Astrocyte (in vitro differentiated cells and primary cell): ENCODE data around the gene NUMB. TPM values are rescaled to one million over a fixed set of nuclear protein-coding genes. Genes with fewer than 3 reads are reported as not detected.

Experiments
- DNase-seq: peaks from one replicate; pipeline ENCODE4 v3.0.0-alpha.2; 2010; ENCODE audit warnings: low read depth
- FAIRE-seq: peaks from 2 replicates; lab custom pipeline; 2011; peaks lifted over from hg19 to GRCh38; lab: Jason Lieb, UNC
- H2AFZ ChIP-seq: 2 replicates; pipeline ENCODE4 v1.6.0; 2012; ENCODE audit warnings: low read depth, low read length, inconsistent platforms
- H3K27ac ChIP-seq: 2 replicates; pipeline ENCODE4 v1.5.1; 2011; ENCODE audit warnings: low read depth, low read length, inconsistent platforms
- H3K27me3 ChIP-seq: 2 replicates; pipeline ENCODE4 v1.6.0; 2011; ENCODE audit warnings: low read length, inconsistent platforms; ENCODE audit not compliant: insufficient read depth
- H3K36me3 ChIP-seq: 2 replicates; pipeline ENCODE4 v1.5.1; 2011; ENCODE audit warnings: low read length, inconsistent platforms; ENCODE audit not compliant: insufficient read depth
- H3K4me1 ChIP-seq: 2 replicates; pipeline ENCODE4 v1.5.1; 2011; ENCODE audit warnings: low read length, inconsistent platforms; ENCODE audit not compliant: insufficient read depth
- H3K4me2 ChIP-seq: 2 replicates; pipeline ENCODE4 v1.6.0; 2012; ENCODE audit warnings: low read length, inconsistent platforms
- H3K4me3 ChIP-seq: 2 replicates; pipeline ENCODE4 v1.5.1; 2011; ENCODE audit warnings: low read depth, mild to moderate bottlenecking, low read length, inconsistent platforms; ENCODE audit not compliant: insufficient read depth
- H3K79me2 ChIP-seq: 2 replicates; pipeline ENCODE4 v1.6.0; 2012; ENCODE audit warnings: mild to moderate bottlenecking, low read length, inconsistent platforms; ENCODE audit not compliant: insufficient read depth
- H3K9ac ChIP-seq: 2 replicates; pipeline ENCODE4 v1.6.0; 2012; ENCODE audit warnings: mild to moderate bottlenecking, low read length, inconsistent platforms
- H3K9me3 ChIP-seq: 2 replicates; pipeline ENCODE4 v1.5.1; 2012; ENCODE audit warnings: low read depth, mild to moderate bottlenecking, low read length, inconsistent platforms; ENCODE audit not compliant: insufficient read depth
- H4K20me1 ChIP-seq: 2 replicates; pipeline ENCODE4 v1.6.0; 2012; ENCODE audit warnings: low read length, inconsistent platforms; ENCODE audit not compliant: insufficient read depth
- H3K27ac Mint-ChIP-seq: one replicate; pipeline ENCODE4 v1.8.0; 2021; ENCODE audit warnings: mild to moderate bottlenecking, mixed read lengths; ENCODE audit not compliant: unreplicated experiment
- H3K27me3 Mint-ChIP-seq: one replicate; pipeline ENCODE4 v1.8.0; 2021; ENCODE audit warnings: low read depth, mixed read lengths; ENCODE audit not compliant: unreplicated experiment
- H3K36me3 Mint-ChIP-seq: one replicate; pipeline ENCODE4 v1.8.0; 2021; ENCODE audit warnings: low read depth, mixed read lengths; ENCODE audit not compliant: unreplicated experiment
- H3K4me1 Mint-ChIP-seq: one replicate; pipeline ENCODE4 v1.8.0; 2021; ENCODE audit warnings: low read depth, mixed read lengths; ENCODE audit not compliant: unreplicated experiment
- H3K4me3 Mint-ChIP-seq: one replicate; pipeline ENCODE4 v1.8.0; 2021; ENCODE audit warnings: mild to moderate bottlenecking, moderate library complexity, mixed read lengths; ENCODE audit not compliant: unreplicated experiment
- H3K9me3 Mint-ChIP-seq: one replicate; pipeline ENCODE4 v1.8.0; 2021; ENCODE audit warnings: mild to moderate bottlenecking, mixed read lengths; ENCODE audit not compliant: unreplicated experiment
- EZH2 ChIP-seq: IDR thresholded peaks from 2 replicates; pipeline ENCODE4 v1.6.1; 2012; ENCODE audit warnings: mild to moderate bottlenecking, low read length, inconsistent platforms; ENCODE audit not compliant: insufficient read depth
- total RNA-seq: library from RNA; stranded (reverse); gene quantifications from 2 replicates; pipeline ENCODE4 v1.2.1, GENCODE V29; 2021
- TF ChIP-seq, protein P1 (sequence below): IDR thresholded peaks from 2 replicates; pipeline ENCODE4 v1.5.1; 2011; ENCODE audit warnings: low read depth, mild to moderate bottlenecking, inconsistent platforms, low read length, moderate library complexity; ENCODE audit not compliant: insufficient read depth

The NUMB gene
- total RNA-seq, 1 donor from 2014 or later, result 93.9 TPM

DNA sequence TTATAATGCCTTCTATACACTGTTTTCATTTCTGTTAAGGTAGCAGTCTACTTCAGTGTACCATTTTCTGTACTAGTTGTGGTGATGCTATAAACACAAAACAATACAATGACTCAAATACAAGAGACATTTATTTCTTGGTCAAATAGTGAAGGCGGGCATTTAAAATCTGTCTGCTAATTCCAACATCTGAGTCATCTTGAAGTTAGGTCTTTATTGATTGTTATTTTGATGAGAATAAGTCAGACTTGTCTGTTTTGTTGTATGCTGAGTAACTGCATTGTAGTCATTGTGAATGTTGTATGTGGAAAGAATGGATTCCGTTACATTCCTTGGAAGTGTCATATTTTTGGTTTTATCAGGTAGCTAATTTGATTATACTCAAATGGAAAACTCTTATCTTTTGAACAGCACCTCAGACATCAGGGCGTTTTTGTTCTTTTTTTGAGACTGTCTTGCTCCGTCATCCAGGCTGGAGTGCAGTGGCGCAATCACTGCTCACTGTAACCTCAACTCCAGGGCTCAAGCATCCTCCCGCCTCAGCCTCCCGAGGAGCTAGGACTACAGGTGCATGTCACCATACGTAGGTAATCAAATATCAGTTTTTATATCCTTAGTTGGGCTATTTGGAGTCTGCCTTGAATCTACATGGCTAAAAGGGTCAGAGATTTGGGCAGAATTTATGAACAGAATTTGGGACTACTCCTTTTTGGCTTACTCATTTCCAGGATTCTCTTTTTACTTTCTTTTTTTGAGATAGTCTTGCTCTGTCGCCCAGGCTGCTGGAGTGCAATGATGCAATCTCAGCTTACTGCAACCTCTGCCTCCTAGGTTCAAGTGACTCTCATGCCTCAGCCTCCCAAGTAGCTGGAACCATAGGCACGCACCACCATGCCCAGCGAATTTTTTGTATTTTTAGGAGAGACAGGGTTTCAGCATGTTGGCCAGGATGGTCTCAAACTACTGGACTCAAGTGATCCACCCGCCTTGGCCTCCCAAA lies 164.3 kb downstream of the NUMB start:
- H3K9me3 Mint-ChIP-seq, result no peaks in the 10 kb centered on the region
- no peak for TF ChIP-seq EZH2
- TF ChIP-seq, protein P1, sequence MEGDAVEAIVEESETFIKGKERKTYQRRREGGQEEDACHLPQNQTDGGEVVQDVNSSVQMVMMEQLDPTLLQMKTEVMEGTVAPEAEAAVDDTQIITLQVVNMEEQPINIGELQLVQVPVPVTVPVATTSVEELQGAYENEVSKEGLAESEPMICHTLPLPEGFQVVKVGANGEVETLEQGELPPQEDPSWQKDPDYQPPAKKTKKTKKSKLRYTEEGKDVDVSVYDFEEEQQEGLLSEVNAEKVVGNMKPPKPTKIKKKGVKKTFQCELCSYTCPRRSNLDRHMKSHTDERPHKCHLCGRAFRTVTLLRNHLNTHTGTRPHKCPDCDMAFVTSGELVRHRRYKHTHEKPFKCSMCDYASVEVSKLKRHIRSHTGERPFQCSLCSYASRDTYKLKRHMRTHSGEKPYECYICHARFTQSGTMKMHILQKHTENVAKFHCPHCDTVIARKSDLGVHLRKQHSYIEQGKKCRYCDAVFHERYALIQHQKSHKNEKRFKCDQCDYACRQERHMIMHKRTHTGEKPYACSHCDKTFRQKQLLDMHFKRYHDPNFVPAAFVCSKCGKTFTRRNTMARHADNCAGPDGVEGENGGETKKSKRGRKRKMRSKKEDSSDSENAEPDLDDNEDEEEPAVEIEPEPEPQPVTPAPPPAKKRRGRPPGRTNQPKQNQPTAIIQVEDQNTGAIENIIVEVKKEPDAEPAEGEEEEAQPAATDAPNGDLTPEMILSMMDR, result no peak
- Histone ChIP-seq H3K79me2 (no peaks in the 10 kb centered on the region), H4K20me1 (peaks cover 8% of the 10 kb centered on the region), H3K4me1 (no peaks in the 10 kb centered on the region), H3K4me2 (no peak overlapping the region), H2AFZ (no peak overlapping the region), H3K4me3 (no peak overlapping the region), H3K27ac (no peak overlapping the region), H3K9ac (no peak overlapping the region), H3K27me3 (no peaks in the 10 kb centered on the region), H3K9me3 (no peaks in the 10 kb centered on the region), H3K36me3 (peaks cover 9% of the 10 kb centered on the region)
- no peaks in the 10 kb centered on the region for H3K27me3 Mint-ChIP-seq
- peaks cover 2% of the 10 kb centered on the region for H3K4me1 Mint-ChIP-seq
- FAIRE-seq (no peak), DNase-seq (peak; percentile 16)
- peaks cover 8% of the 10 kb centered on the region for H3K36me3 Mint-ChIP-seq
- H3K4me3 Mint-ChIP-seq, result no peak overlapping the region
- no peak overlapping the region for H3K27ac Mint-ChIP-seq

DNA sequence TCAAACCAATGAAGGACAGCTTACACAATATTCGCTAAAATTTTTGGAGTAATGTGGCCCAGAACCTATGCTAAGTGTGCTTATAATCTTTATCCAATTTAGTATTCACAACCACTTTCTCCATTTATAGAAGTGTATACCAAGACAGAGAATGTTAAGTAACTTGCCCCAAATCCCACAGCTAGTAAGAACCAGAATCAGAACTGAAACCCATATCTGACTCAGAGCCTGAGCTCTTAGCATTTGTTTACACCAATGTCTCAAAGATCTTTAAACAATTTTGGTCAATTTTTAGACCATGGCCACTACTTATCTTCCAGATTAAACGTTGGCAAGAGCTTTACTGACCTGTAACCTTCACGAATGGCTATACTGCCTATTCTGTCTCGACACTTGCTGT lies 168.1 kb downstream of the NUMB start:
- Histone ChIP-seq H3K9ac (no peak overlapping the region), H2AFZ (no peak overlapping the region), H3K4me1 (no peaks in the 10 kb centered on the region), H3K4me3 (no peak overlapping the region), H3K27ac (no peak overlapping the region), H3K27me3 (no peaks in the 10 kb centered on the region), H3K4me2 (no peak overlapping the region), H3K36me3 (peaks cover 15% of the 10 kb centered on the region), H3K9me3 (no peaks in the 10 kb centered on the region), H4K20me1 (peaks cover 9% of the 10 kb centered on the region), H3K79me2 (no peaks in the 10 kb centered on the region)
- TF ChIP-seq, protein P1, result no peak
- no peak for TF ChIP-seq EZH2
- no peaks in the 10 kb centered on the region for H3K9me3 Mint-ChIP-seq
- H3K27me3 Mint-ChIP-seq, result no peaks in the 10 kb centered on the region
- H3K4me1 Mint-ChIP-seq, result peaks cover 2% of the 10 kb centered on the region
- no peak for FAIRE-seq
- H3K4me3 Mint-ChIP-seq, result no peak overlapping the region
- H3K36me3 Mint-ChIP-seq, result peaks cover 8% of the 10 kb centered on the region
- no peak overlapping the region for H3K27ac Mint-ChIP-seq
- no peak for DNase-seq

DNA sequence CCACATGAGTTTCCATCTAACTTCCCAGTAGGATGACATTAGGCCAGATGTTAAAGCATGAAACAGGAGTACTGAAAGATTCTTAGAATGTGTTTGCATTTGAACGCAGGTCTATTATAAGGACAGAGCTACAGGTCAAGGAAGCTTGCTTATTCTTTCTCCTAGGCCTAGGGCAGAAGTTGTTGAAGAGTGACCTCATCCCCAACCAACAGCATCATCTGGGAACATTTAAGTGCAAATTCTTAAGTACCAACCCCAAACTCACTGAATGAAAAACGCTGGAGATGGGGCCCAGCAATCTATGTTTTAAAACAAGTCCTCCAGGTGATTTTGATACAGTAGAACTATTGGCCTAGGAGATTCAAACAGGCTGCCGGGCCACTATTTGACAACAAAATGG lies 168.6 kb downstream of the NUMB start:
- no peak for FAIRE-seq
- H3K9me3 ChIP-seq, result no peaks in the 10 kb centered on the region
- H4K20me1 ChIP-seq, result peaks cover 9% of the 10 kb centered on the region
- H3K4me3 ChIP-seq, result no peak overlapping the region
- no peaks in the 10 kb centered on the region for H3K79me2 ChIP-seq
- H3K9me3 Mint-ChIP-seq, result no peaks in the 10 kb centered on the region
- no peaks in the 10 kb centered on the region for H3K4me1 ChIP-seq
- peaks cover 8% of the 10 kb centered on the region for H3K36me3 Mint-ChIP-seq
- H3K4me1 Mint-ChIP-seq, result peaks cover 2% of the 10 kb centered on the region
- no peak overlapping the region for H3K27ac ChIP-seq
- no peak for DNase-seq
- no peak overlapping the region for H3K27ac Mint-ChIP-seq
- H3K9ac ChIP-seq, result no peak overlapping the region
- no peaks in the 10 kb centered on the region for H3K27me3 ChIP-seq
- no peak overlapping the region for H2AFZ ChIP-seq
- no peak overlapping the region for H3K4me2 ChIP-seq
- no peaks in the 10 kb centered on the region for H3K27me3 Mint-ChIP-seq
- TF ChIP-seq EZH2, result no peak
- TF ChIP-seq, protein P1, result no peak
- H3K36me3 ChIP-seq, result peaks cover 18% of the 10 kb centered on the region
- no peak overlapping the region for H3K4me3 Mint-ChIP-seq
